Hepatocyte (in vitro differentiated cells): ENCODE measurements around the gene LUZP2. TPM values are rescaled to one million over a fixed set of nuclear protein-coding genes. Genes with fewer than 3 reads are reported as not detected.
"Not testable (repeated sequence)": the region's sequence is repeated elsewhere in the genome, so short reads cannot be mapped to it uniquely, and the experiment has no call there.

Experiments
- DNase-seq: peaks from one replicate; pipeline ENCODE4 v3.0.0-alpha.2; 2016; ENCODE audit warnings: low spot score
- H2AFZ ChIP-seq: fragments of 200-600 bp; sonication (generic); 2 replicates; pipeline ENCODE4 v1.6.0; 2016; ENCODE audit warnings: antibody characterized with exemption, mild to moderate bottlenecking
- H3K27ac ChIP-seq: fragments of 200-600 bp; sonication (generic); 2 replicates; pipeline ENCODE4 v1.5.1; 2016; ENCODE audit warnings: mild to moderate bottlenecking
- H3K27me3 ChIP-seq: fragments of 200-600 bp; sonication (generic); 2 replicates; pipeline ENCODE4 v1.6.1; 2016
- H3K36me3 ChIP-seq: fragments of 200-600 bp; sonication (generic); replicated peaks from 2 replicates; pipeline ENCODE4 v1.5.1; 2016; ENCODE audit warnings: low read depth; ENCODE audit not compliant: insufficient read depth
- H3K4me1 ChIP-seq: fragments of 200-600 bp; sonication (generic); 2 replicates; pipeline ENCODE4 v1.5.1; 2016; ENCODE audit warnings: mild to moderate bottlenecking, moderate library complexity; ENCODE audit not compliant: insufficient read depth
- H3K4me2 ChIP-seq: fragments of 200-600 bp; sonication (generic); 2 replicates; pipeline ENCODE4 v1.6.0; 2016
- H3K4me3 ChIP-seq: fragments of 200-600 bp; sonication (generic); 2 replicates; pipeline ENCODE4 v1.5.1; 2016; ENCODE audit warnings: mild to moderate bottlenecking
- H3K79me2 ChIP-seq: fragments of 200-600 bp; sonication (generic); 2 replicates; pipeline ENCODE4 v1.6.0; 2017; ENCODE audit warnings: mild to moderate bottlenecking
- H3K9me2 ChIP-seq: fragments of 200-600 bp; sonication (generic); replicated peaks from 2 replicates; pipeline ENCODE4 v1.6.0; 2017; ENCODE audit warnings: mild to moderate bottlenecking; ENCODE audit not compliant: insufficient read depth
- H3K9me3 ChIP-seq: fragments of 200-600 bp; sonication (generic); 2 replicates; pipeline ENCODE4 v1.5.1; 2016; ENCODE audit warnings: low read depth, mild to moderate bottlenecking
- H4K20me1 ChIP-seq: fragments of 200-600 bp; sonication (generic); 2 replicates; pipeline ENCODE4 v1.6.0; 2016; ENCODE audit warnings: mild to moderate bottlenecking; ENCODE audit not compliant: insufficient read depth, poor library complexity, severe bottlenecking
- EZH2 ChIP-seq: fragments of 200-600 bp; sonication (generic); IDR thresholded peaks from 2 replicates; pipeline ENCODE4 v1.6.1; 2016; ENCODE audit warnings: antibody characterized with exemption, mild to moderate bottlenecking, borderline replicate concordance
- EZH2phosphoT487 ChIP-seq: fragments of 200-600 bp; sonication (generic); IDR thresholded peaks from one replicate; pipeline ENCODE4 v1.6.1; 2018; ENCODE audit warnings: antibody characterized with exemption, mild to moderate bottlenecking, low read depth, moderate library complexity; ENCODE audit not compliant: unreplicated experiment, severe bottlenecking
- WGBS: methylation state at CpG from one replicate; pipeline ENCODE4 v1.1.6; 2016; ENCODE audit warnings: low lambda C conversion rate; ENCODE audit errors: missing lambda C conversion rate; 5-methylcytosine and 5-hydroxymethylcytosine counted together
- polyA plus RNA-seq: library from polyadenylated mRNA; unstranded; fragments of >200 nt; fragmentation: Nextera tagmentation; extraction: Ambion mirVana; gene quantifications from 2 replicates; pipeline ENCODE4 v1.2.1, GENCODE V29; 2016
- total RNA-seq: library from RNA; depleted of rRNA; stranded (reverse); fragments of >200 nt; gene quantifications from 2 replicates; pipeline ENCODE4 v1.2.3, GENCODE V29; 2014
- TF ChIP-seq, protein P1 (sequence below): fragments of 200-600 bp; sonication (generic); IDR thresholded peaks from 2 replicates; pipeline ENCODE4 v1.5.1; 2016; ENCODE audit warnings: antibody characterized with exemption, mild to moderate bottlenecking; ENCODE audit not compliant: poor library complexity

LUZP2 gene
- total and polyA plus RNA-seq, 2 experiments from 2014 or later, result 2.2 to 7.9 TPM

DNA sequence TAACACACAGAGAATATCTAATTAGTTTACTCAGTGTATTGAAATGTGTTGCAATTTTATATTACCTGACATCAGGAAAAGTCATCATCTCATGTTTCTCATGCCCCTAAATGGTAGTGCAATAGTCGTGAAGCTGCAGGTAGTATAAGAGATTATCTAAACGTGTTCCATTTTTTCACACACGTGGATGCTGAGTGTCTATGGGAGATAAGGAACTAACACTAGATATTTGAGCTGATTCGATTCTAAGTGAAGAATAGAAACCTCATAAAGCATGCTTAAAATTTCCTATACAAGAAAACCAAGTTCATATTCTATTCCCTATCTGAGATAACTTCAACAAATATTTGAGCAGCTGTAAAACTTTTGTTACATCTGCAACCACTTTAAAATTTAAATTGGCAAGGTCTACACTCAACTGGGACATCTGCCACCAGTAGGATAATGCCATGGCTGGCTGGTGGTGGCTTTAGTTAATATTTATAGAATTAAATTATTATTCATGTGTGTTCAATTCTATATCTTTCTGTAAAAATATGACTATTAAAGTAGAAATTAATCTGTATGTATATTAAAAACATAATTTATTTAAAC is 388.8 kb downstream of the LUZP2 start:
- no peak overlapping the region for H3K27ac ChIP-seq
- H3K9me2 ChIP-seq, result no peaks in the 10 kb centered on the region
- TF ChIP-seq EZH2 (no peak), EZH2phosphoT487 (no peak)
- TF ChIP-seq, protein P1, sequence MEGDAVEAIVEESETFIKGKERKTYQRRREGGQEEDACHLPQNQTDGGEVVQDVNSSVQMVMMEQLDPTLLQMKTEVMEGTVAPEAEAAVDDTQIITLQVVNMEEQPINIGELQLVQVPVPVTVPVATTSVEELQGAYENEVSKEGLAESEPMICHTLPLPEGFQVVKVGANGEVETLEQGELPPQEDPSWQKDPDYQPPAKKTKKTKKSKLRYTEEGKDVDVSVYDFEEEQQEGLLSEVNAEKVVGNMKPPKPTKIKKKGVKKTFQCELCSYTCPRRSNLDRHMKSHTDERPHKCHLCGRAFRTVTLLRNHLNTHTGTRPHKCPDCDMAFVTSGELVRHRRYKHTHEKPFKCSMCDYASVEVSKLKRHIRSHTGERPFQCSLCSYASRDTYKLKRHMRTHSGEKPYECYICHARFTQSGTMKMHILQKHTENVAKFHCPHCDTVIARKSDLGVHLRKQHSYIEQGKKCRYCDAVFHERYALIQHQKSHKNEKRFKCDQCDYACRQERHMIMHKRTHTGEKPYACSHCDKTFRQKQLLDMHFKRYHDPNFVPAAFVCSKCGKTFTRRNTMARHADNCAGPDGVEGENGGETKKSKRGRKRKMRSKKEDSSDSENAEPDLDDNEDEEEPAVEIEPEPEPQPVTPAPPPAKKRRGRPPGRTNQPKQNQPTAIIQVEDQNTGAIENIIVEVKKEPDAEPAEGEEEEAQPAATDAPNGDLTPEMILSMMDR, result no peak
- H3K4me1 ChIP-seq, result no peaks in the 10 kb centered on the region
- no peaks in the 10 kb centered on the region for H4K20me1 ChIP-seq
- no peaks in the 10 kb centered on the region for H3K27me3 ChIP-seq
- H3K4me2 ChIP-seq, result no peak overlapping the region
- WGBS, result 61% methylated on average over 4 of the region's 4 CpGs
- H3K4me3 ChIP-seq, result no peak overlapping the region
- no peaks in the 10 kb centered on the region for H3K79me2 ChIP-seq
- H3K9me3 ChIP-seq, result no peaks in the 10 kb centered on the region
- no peak for DNase-seq
- no peaks in the 10 kb centered on the region for H3K36me3 ChIP-seq
- H2AFZ ChIP-seq, result no peak overlapping the region

DNA sequence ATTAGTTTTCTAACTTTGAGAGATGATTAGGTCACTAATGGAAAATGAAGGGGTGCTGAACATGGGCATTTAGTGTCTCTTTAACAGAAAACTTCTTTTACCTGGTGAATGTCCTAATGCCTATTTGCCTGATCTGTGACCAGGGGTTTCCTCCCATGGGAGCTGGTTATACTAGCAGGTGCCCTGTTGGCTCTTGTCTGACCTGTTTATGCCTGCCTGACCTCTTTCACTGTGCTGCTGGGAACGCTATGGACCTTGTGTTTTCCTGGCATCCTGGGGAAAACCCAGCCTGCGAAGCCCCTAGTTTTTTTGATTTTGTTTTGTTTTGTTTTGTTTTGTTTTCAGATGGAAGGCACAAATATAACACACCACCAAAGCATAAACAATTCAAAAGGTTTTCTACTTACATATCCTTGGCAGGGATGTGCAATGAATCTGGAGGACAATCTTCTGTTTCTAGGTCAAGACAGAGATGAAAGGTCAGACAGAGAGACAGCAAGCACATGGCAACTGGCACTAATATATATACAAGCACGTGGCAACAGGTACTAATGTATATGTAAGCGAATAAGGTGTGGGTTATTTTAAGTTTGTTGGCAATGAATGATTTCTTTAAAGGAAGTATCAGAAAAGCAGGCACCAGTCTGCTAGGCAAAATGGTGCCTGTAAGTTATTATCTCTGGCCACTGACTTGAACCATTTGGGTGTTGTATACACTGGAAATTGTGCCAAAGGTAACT is 390.2 kb downstream of the LUZP2 start:
- WGBS, result 63% methylated on average over 4 of the region's 4 CpGs
- DNase-seq, result no peak
- H2AFZ ChIP-seq, result no peak overlapping the region
- no peaks in the 10 kb centered on the region for H3K9me2 ChIP-seq
- no peak overlapping the region for H3K4me2 ChIP-seq
- TF ChIP-seq EZH2 (no peak), EZH2phosphoT487 (no peak)
- no peaks in the 10 kb centered on the region for H3K36me3 ChIP-seq
- no peaks in the 10 kb centered on the region for H3K79me2 ChIP-seq
- no peaks in the 10 kb centered on the region for H3K9me3 ChIP-seq
- H3K27me3 ChIP-seq, result no peaks in the 10 kb centered on the region
- no peak overlapping the region for H3K27ac ChIP-seq
- H3K4me1 ChIP-seq, result no peaks in the 10 kb centered on the region
- H3K4me3 ChIP-seq, result no peak overlapping the region
- no peaks in the 10 kb centered on the region for H4K20me1 ChIP-seq

DNA sequence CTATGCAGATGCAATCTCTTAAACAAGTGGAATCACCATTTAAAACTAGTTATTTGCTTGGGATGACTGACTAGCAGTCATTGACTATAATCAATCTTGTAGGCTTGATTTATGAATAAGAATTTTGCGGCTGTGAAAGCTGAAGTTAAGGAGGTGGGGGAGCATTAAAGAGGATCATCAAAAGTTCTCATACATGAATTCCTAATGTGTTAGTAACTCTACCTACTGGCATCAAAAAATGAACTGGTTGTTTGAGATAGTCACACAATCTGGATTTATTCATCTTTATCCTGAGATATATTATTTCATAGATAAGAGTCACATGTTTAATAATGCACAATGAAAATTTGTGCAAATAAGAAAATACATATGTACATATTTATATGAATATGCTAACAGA is 393.6 kb downstream of the LUZP2 start:
- H3K4me3 ChIP-seq, result no peak overlapping the region
- DNase-seq, result no peak

GRCh38 chr11:24891845-24892492 is 395.1 kb downstream of the LUZP2 start:
- not testable (repeated sequence) for H4K20me1 ChIP-seq, H2AFZ ChIP-seq, H3K27ac ChIP-seq, H3K4me1 ChIP-seq, H3K36me3 ChIP-seq, H3K4me2 ChIP-seq, H3K9me2 ChIP-seq, H3K4me3 ChIP-seq, H3K27me3 ChIP-seq, DNase-seq, H3K79me2 ChIP-seq, H3K9me3 ChIP-seq
- WGBS, result 85% methylated on average over 4 of the region's 4 CpGs

More for the DNA sequence above, 393.6 kb downstream of the LUZP2 start:
- H3K9me3 ChIP-seq, result no peaks in the 10 kb centered on the region
- no peak overlapping the region for H2AFZ ChIP-seq
- no peaks in the 10 kb centered on the region for H3K4me1 ChIP-seq
- TF ChIP-seq EZH2 (no peak), EZH2phosphoT487 (no peak)
- TF ChIP-seq, protein P1, result no peak
- 89% methylated on average over 1 of the region's 1 CpG for WGBS
- H3K4me2 ChIP-seq, result no peak overlapping the region
- H3K79me2 ChIP-seq, result no peaks in the 10 kb centered on the region
- no peak overlapping the region for H3K27ac ChIP-seq
- no peaks in the 10 kb centered on the region for H3K36me3 ChIP-seq
- no peaks in the 10 kb centered on the region for H3K9me2 ChIP-seq
- no peaks in the 10 kb centered on the region for H4K20me1 ChIP-seq
- H3K27me3 ChIP-seq, result no peaks in the 10 kb centered on the region
